T-helper 1 cell treated with Interleukin-12 subunit alpha and Interleukin-12 subunit beta and Interleukin-4 antibody, amounts not matched to agents 30 μg/mL and 1 μg/mL, for 36 hours (primary cell): Measurements from ENCODE around the gene CECR2.

Source experiments
- H3K27ac Mint-ChIP-seq: one replicate; pipeline ENCODE4 v1.8.0; 2021; ENCODE audit warnings: mild to moderate bottlenecking, mixed read lengths
- H3K27me3 Mint-ChIP-seq: one replicate; pipeline ENCODE4 v1.8.0; 2021; ENCODE audit warnings: low read depth, mixed read lengths
- H3K36me3 Mint-ChIP-seq: one replicate; pipeline ENCODE4 v1.8.0; 2021; ENCODE audit warnings: low read depth, mixed read lengths
- H3K4me1 Mint-ChIP-seq: one replicate; pipeline ENCODE4 v1.8.0; 2021; ENCODE audit warnings: low read depth, mixed read lengths
- H3K4me3 Mint-ChIP-seq: one replicate; pipeline ENCODE4 v1.8.0; 2021; ENCODE audit warnings: mild to moderate bottlenecking, moderate library complexity, mixed read lengths
- H3K9me3 Mint-ChIP-seq: one replicate; pipeline ENCODE4 v1.8.0; 2021; ENCODE audit warnings: mixed read lengths

CECR2 gene

GRCh38 chr22:17581631-17582030 is 212.4 kb downstream of the CECR2 start:
- H3K4me1 Mint-ChIP-seq: no peaks in the 10 kb centered on the region
- H3K27me3 Mint-ChIP-seq: no peaks in the 10 kb centered on the region
- H3K27ac Mint-ChIP-seq: no peak overlapping the region
- no peaks in the 10 kb centered on the region for H3K36me3 Mint-ChIP-seq
- H3K9me3 Mint-ChIP-seq: no peaks in the 10 kb centered on the region
- no peak overlapping the region for H3K4me3 Mint-ChIP-seq

GRCh38 chr22:17583151-17583550 is 213.9 kb downstream of the CECR2 start:
- H3K4me1 Mint-ChIP-seq: no peaks in the 10 kb centered on the region

GRCh38 chr22:17586831-17587440 is 217.7 kb downstream of the CECR2 start:
- Mint-ChIP-seq H3K4me3 (no peak overlapping the region), H3K4me1 (no peaks in the 10 kb centered on the region), H3K9me3 (no peaks in the 10 kb centered on the region), H3K36me3 (peaks cover 8% of the 10 kb centered on the region), H3K27me3 (no peaks in the 10 kb centered on the region), H3K27ac (no peak overlapping the region)

More at GRCh38 chr22:17583151-17583550, 213.9 kb downstream of the CECR2 start:
- H3K36me3 Mint-ChIP-seq: no peaks in the 10 kb centered on the region
- no peak overlapping the region for H3K4me3 Mint-ChIP-seq
- no peaks in the 10 kb centered on the region for H3K27me3 Mint-ChIP-seq
- H3K9me3 Mint-ChIP-seq: no peaks in the 10 kb centered on the region
- no peak overlapping the region for H3K27ac Mint-ChIP-seq

GRCh38 chr22:17587629-17588028 is 218.4 kb downstream of the CECR2 start:
- no peak overlapping the region for H3K27ac Mint-ChIP-seq
- no peaks in the 10 kb centered on the region for H3K27me3 Mint-ChIP-seq
- H3K4me1 Mint-ChIP-seq: no peaks in the 10 kb centered on the region
- H3K36me3 Mint-ChIP-seq: peaks cover 13% of the 10 kb centered on the region
- no peak overlapping the region for H3K4me3 Mint-ChIP-seq
- H3K9me3 Mint-ChIP-seq: no peaks in the 10 kb centered on the region

GRCh38 chr22:17588606-17589005 is 219.3 kb downstream of the CECR2 start:
- Mint-ChIP-seq H3K27me3 (no peaks in the 10 kb centered on the region), H3K4me1 (no peaks in the 10 kb centered on the region), H3K27ac (no peak overlapping the region), H3K9me3 (no peaks in the 10 kb centered on the region), H3K36me3 (peaks cover 21% of the 10 kb centered on the region), H3K4me3 (no peak overlapping the region)

GRCh38 chr22:17589810-17590375 is 220.6 kb downstream of the CECR2 start:
- no peak overlapping the region for H3K4me3 Mint-ChIP-seq
- no peaks in the 10 kb centered on the region for H3K27me3 Mint-ChIP-seq
- H3K36me3 Mint-ChIP-seq: peaks cover 29% of the 10 kb centered on the region
- H3K4me1 Mint-ChIP-seq: no peaks in the 10 kb centered on the region
- H3K9me3 Mint-ChIP-seq: no peaks in the 10 kb centered on the region
- no peak overlapping the region for H3K27ac Mint-ChIP-seq

GRCh38 chr22:17590586-17590985 is 221.3 kb downstream of the CECR2 start:
- H3K9me3 Mint-ChIP-seq: no peaks in the 10 kb centered on the region
- H3K27me3 Mint-ChIP-seq: no peaks in the 10 kb centered on the region
- H3K4me3 Mint-ChIP-seq: no peak overlapping the region
- H3K27ac Mint-ChIP-seq: no peak overlapping the region
- H3K4me1 Mint-ChIP-seq: no peaks in the 10 kb centered on the region
- peaks cover 29% of the 10 kb centered on the region for H3K36me3 Mint-ChIP-seq

- Mint-ChIP-seq H3K27me3 (no peaks in the 10 kb centered on the region), H3K4me1 (no peaks in the 10 kb centered on the region), H3K27ac (no peak overlapping the region), H3K4me3 (no peak overlapping the region), H3K36me3 (peaks cover 35% of the 10 kb centered on the region), H3K9me3 (no peaks in the 10 kb centered on the region)
Observed at GRCh38 chr22:17592201-17592600, 222.9 kb downstream of the CECR2 start.

GRCh38 chr22:17596226-17596625 is 227.0 kb downstream of the CECR2 start:
- Mint-ChIP-seq H3K4me3 (no peak overlapping the region), H3K9me3 (no peaks in the 10 kb centered on the region), H3K27ac (no peak overlapping the region), H3K36me3 (peaks cover 51% of the 10 kb centered on the region), H3K4me1 (no peaks in the 10 kb centered on the region), H3K27me3 (no peaks in the 10 kb centered on the region)

GRCh38 chr22:17597217-17597616 is 228.0 kb downstream of the CECR2 start:
- Mint-ChIP-seq H3K4me1 (no peaks in the 10 kb centered on the region), H3K27me3 (no peaks in the 10 kb centered on the region), H3K27ac (no peak overlapping the region), H3K9me3 (no peaks in the 10 kb centered on the region), H3K4me3 (no peak overlapping the region), H3K36me3 (peaks cover 45% of the 10 kb centered on the region)

GRCh38 chr22:17598318-17598717 is 229.1 kb downstream of the CECR2 start:
- H3K27ac Mint-ChIP-seq: no peak overlapping the region
- no peak overlapping the region for H3K4me3 Mint-ChIP-seq
- no peaks in the 10 kb centered on the region for H3K4me1 Mint-ChIP-seq
- H3K27me3 Mint-ChIP-seq: no peaks in the 10 kb centered on the region
- no peaks in the 10 kb centered on the region for H3K9me3 Mint-ChIP-seq
- peaks cover 37% of the 10 kb centered on the region for H3K36me3 Mint-ChIP-seq

GRCh38 chr22:17601031-17601430 is 231.8 kb downstream of the CECR2 start:
- H3K4me3 Mint-ChIP-seq: no peak overlapping the region
- no peaks in the 10 kb centered on the region for H3K4me1 Mint-ChIP-seq
- H3K36me3 Mint-ChIP-seq: peaks cover 27% of the 10 kb centered on the region
- H3K27ac Mint-ChIP-seq: no peak overlapping the region
- H3K9me3 Mint-ChIP-seq: no peaks in the 10 kb centered on the region
- H3K27me3 Mint-ChIP-seq: no peaks in the 10 kb centered on the region

GRCh38 chr22:17603668-17604067 is 234.4 kb downstream of the CECR2 start:
- no peaks in the 10 kb centered on the region for H3K4me1 Mint-ChIP-seq
- no peak overlapping the region for H3K4me3 Mint-ChIP-seq
- no peaks in the 10 kb centered on the region for H3K9me3 Mint-ChIP-seq
- no peak overlapping the region for H3K27ac Mint-ChIP-seq
- H3K36me3 Mint-ChIP-seq: peaks cover 11% of the 10 kb centered on the region
- no peaks in the 10 kb centered on the region for H3K27me3 Mint-ChIP-seq

- no peaks in the 10 kb centered on the region for H3K4me1 Mint-ChIP-seq
- no peak overlapping the region for H3K4me3 Mint-ChIP-seq
- H3K27ac Mint-ChIP-seq: no peak overlapping the region
- H3K27me3 Mint-ChIP-seq: no peaks in the 10 kb centered on the region
- no peaks in the 10 kb centered on the region for H3K9me3 Mint-ChIP-seq
- peaks cover 6% of the 10 kb centered on the region for H3K36me3 Mint-ChIP-seq
Observed at GRCh38 chr22:17606496-17606895, 237.2 kb downstream of the CECR2 start.
